ENCODE results near the gene CACNA1C.

DNA sequence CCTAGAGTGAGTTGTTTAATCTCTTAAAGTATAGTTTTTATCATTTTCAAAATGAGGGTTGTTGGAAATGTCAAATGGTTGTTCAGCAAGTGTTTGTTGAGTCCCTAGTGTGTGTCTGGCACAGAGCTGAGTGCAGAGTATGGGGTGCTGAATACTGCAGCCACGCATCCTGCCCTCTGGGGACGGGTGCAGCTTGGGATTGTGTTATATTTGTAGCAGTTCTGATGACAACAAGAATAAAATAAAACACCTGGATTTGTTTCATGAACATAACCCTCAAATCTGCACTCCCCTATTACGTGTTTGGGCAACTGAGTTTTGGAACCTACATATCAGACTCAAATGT is 127.9 kb downstream of the CACNA1C start:
- TF ChIP-seq, protein P1, sequence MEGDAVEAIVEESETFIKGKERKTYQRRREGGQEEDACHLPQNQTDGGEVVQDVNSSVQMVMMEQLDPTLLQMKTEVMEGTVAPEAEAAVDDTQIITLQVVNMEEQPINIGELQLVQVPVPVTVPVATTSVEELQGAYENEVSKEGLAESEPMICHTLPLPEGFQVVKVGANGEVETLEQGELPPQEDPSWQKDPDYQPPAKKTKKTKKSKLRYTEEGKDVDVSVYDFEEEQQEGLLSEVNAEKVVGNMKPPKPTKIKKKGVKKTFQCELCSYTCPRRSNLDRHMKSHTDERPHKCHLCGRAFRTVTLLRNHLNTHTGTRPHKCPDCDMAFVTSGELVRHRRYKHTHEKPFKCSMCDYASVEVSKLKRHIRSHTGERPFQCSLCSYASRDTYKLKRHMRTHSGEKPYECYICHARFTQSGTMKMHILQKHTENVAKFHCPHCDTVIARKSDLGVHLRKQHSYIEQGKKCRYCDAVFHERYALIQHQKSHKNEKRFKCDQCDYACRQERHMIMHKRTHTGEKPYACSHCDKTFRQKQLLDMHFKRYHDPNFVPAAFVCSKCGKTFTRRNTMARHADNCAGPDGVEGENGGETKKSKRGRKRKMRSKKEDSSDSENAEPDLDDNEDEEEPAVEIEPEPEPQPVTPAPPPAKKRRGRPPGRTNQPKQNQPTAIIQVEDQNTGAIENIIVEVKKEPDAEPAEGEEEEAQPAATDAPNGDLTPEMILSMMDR (IDR thresholded peaks at IDR 0.05), result no peak
- TF ChIP-seq POLR2A (IDR thresholded peaks at IDR 0.05) (no peak), POLR2AphosphoS5 (IDR thresholded peaks at IDR 0.05) (no peak)
